Measurements from ENCODE around the gene RADIL.

Gene RADIL

GRCh38 chr7:4791738-4792536 lies 91.6 kb downstream of the RADIL start:
- ATAC-seq, result peak; percentile 77 to 81

- ATAC-seq, result no peak
These were observed 92.3 kb downstream of the RADIL start for GRCh38 chr7:4791101-4791737.

GRCh38 chr7:4790516-4790991 lies 93.0 kb downstream of the RADIL start:
- no peak for ATAC-seq

- no peak for ATAC-seq
These were observed 93.4 kb downstream of the RADIL start for GRCh38 chr7:4790078-4790465.

GRCh38 chr7:4789194-4790077 lies 94.1 kb downstream of the RADIL start:
- no peak for ATAC-seq

- no peak for ATAC-seq
These were observed 94.8 kb downstream of the RADIL start for GRCh38 chr7:4788627-4789189.

GRCh38 chr7:4787947-4788626 lies 95.4 kb downstream of the RADIL start:
- no peak for ATAC-seq

GRCh38 chr7:4787541-4787940 lies 96.0 kb downstream of the RADIL start:
- ATAC-seq, result no peak

- no peak for ATAC-seq
These were observed 97.5 kb downstream of the RADIL start for GRCh38 chr7:4786015-4786414.

GRCh38 chr7:4785371-4785770 lies 98.1 kb downstream of the RADIL start:
- ATAC-seq, result no peak

GRCh38 chr7:4784799-4785198 lies 98.7 kb downstream of the RADIL start:
- no peak for ATAC-seq

- no peak for ATAC-seq
These were observed 99.7 kb downstream of the RADIL start for GRCh38 chr7:4783762-4784351.

GRCh38 chr7:4783292-4783652 lies 100.2 kb downstream of the RADIL start:
- no peak for ATAC-seq

- ATAC-seq, result no peak
These were observed 100.9 kb downstream of the RADIL start for GRCh38 chr7:4782333-4783291.

GRCh38 chr7:4781366-4782069 lies 102.0 kb downstream of the RADIL start:
- ATAC-seq, result no peak

- ATAC-seq, result no peak
These were observed 104.4 kb downstream of the RADIL start for GRCh38 chr7:4779118-4779517.

GRCh38 chr7:4775848-4776623 lies 107.5 kb downstream of the RADIL start:
- peak; percentile 16 to 23 for ATAC-seq

- peak; percentile 92 to 93 for ATAC-seq
These were observed 108.2 kb downstream of the RADIL start, which contains the start of gene AP5Z1 for GRCh38 chr7:4775250-4775847. Gene AP5Z1, plus strand, starts transcription at chr7:4775623. Its CDS starts 93 bp downstream, at chr7:4775716.
